GM12873 (cell line): ENCODE measurements around the gene FNIP2.

ENCODE experiments used
- CTCF ChIP-seq: IDR thresholded peaks from 2 replicates; pipeline ENCODE4 v1.5.1; 2012; ENCODE audit warnings: low read depth, mild to moderate bottlenecking, moderate library complexity, low read length, control low read depth; ENCODE audit not compliant: insufficient read depth; ENCODE audit errors: missing control alignments

Gene FNIP2

GRCh38 chr4:158946825-158947224, 178.0 kb downstream of the FNIP2 start:
- no peak for TF ChIP-seq CTCF

- no peak for TF ChIP-seq CTCF
Measured at GRCh38 chr4:158948071-158948470, 179.2 kb downstream of the FNIP2 start.

- no peak for TF ChIP-seq CTCF
Measured at GRCh38 chr4:158949099-158949498, 180.3 kb downstream of the FNIP2 start.
